CD4-positive, alpha-beta T cell (primary cell): ENCODE measurements around the gene XKR7. TPM values are rescaled to one million over a fixed set of nuclear protein-coding genes. Genes with fewer than 3 reads are reported as not detected.

ENCODE experiments used
- ATAC-seq: fragments of 200-7000 bp; cut with Tn5 transposase; one replicate; pipeline ENCODE4 v1.10.0; 2022; ENCODE audit warnings: mild to moderate bottlenecking; ENCODE audit not compliant: poor library complexity
- CTCF ChIA-PET: fragments of 350-600 bp; sonication (Branson Sonifier 250); formaldehyde crosslinking; loops from one replicate; lab custom pipeline; 2021; ENCODE audit warnings: antibody characterized with exemption, inconsistent platforms; lab: Charles Lee
- POLR2A ChIA-PET: fragments of 350-600 bp; sonication (Branson Sonifier 250); formaldehyde crosslinking; loops from one replicate; lab custom pipeline; 2021; ENCODE audit warnings: antibody characterized with exemption, inconsistent platforms; lab: Charles Lee
- DNase-seq, 14 experiments: peaks; one replicate each; pipeline ENCODE4 v3.0.0-alpha.2; 2013 to 2020; ENCODE audit warnings: mixed read lengths in 2 of 14
- H3K27ac ChIP-seq, 2 donors: one replicate each; pipeline versions ENCODE4 v1.5.1 to v1.7.0; 2013; ENCODE audit warnings: low read length in 2 of 2, low read depth in 1 of 2, mild to moderate bottlenecking in 1 of 2
- H3K27me3 ChIP-seq, 2 experiments: 1 replicate in 1 of 2; 2 replicates in 1 of 2; pipeline versions ENCODE4 v1.6.1 to v1.7.0; 2013; ENCODE audit warnings: low read length in 2 of 2, control low read depth in 1 of 2, mild to moderate bottlenecking in 1 of 2, moderate library complexity in 1 of 2; ENCODE audit not compliant: insufficient read depth in 2 of 2, control insufficient read depth in 1 of 2
- H3K36me3 ChIP-seq: one replicate; pipeline ENCODE4 v1.6.1; 2013; ENCODE audit warnings: low read length, control low read depth; ENCODE audit not compliant: insufficient read depth
- H3K4me1 ChIP-seq: one replicate; pipeline ENCODE4 v1.6.1; 2013; ENCODE audit warnings: low read length, control low read depth; ENCODE audit not compliant: insufficient read depth
- H3K4me3 ChIP-seq: one replicate; pipeline ENCODE4 v1.5.1; 2013; ENCODE audit warnings: mild to moderate bottlenecking, low read length, moderate library complexity
- H3K9me3 ChIP-seq, 2 experiments: 1 replicate in 1 of 2; 2 replicates in 1 of 2; pipeline versions ENCODE4 v1.6.1 to v1.7.0; 2013; ENCODE audit warnings: low read length in 2 of 2, mild to moderate bottlenecking in 2 of 2, control low read depth in 1 of 2, moderate library complexity in 1 of 2; ENCODE audit not compliant: control insufficient read depth in 1 of 2, insufficient read depth in 1 of 2
- H3K27ac Mint-ChIP-seq: one replicate; pipeline ENCODE4 v1.8.0; 2020; ENCODE audit warnings: mixed read lengths
- H3K27me3 Mint-ChIP-seq: one replicate; pipeline ENCODE4 v1.8.0; 2021; ENCODE audit warnings: mixed read lengths
- H3K36me3 Mint-ChIP-seq: one replicate; pipeline ENCODE4 v1.8.0; 2021; ENCODE audit warnings: low read depth, mixed read lengths
- H3K4me1 Mint-ChIP-seq: one replicate; pipeline ENCODE4 v1.8.0; 2021; ENCODE audit warnings: low read depth, mixed read lengths
- H3K4me3 Mint-ChIP-seq: one replicate; pipeline ENCODE4 v1.8.0; 2020; ENCODE audit warnings: mild to moderate bottlenecking, mixed read lengths
- H3K9me3 Mint-ChIP-seq: one replicate; pipeline ENCODE4 v1.8.0; 2020; ENCODE audit warnings: mixed read lengths
- CTCF ChIP-seq: fragments of 200-600 bp; IDR thresholded peaks from one replicate; pipeline ENCODE4 v1.8.0; 2022; ENCODE audit warnings: antibody characterized with exemption, mild to moderate bottlenecking
- intact Hi-C, 2 experiments: fragments of 100-400 bp; cut with DNase I in 1 of 2; cut with micrococcal nuclease in 1 of 2; formaldehyde crosslinking; loops; one replicate each; pipeline versions ENCODE4 v1.15.1 to v1.9.0; 2023 to 2025; cut with DNase I, micrococcal nuclease
- total RNA-seq, 174 experiments: library from RNA in 2 of 174; stranded (reverse) in 2 of 174; gene quantifications; one replicate each; pipeline ENCODE4 v1.2.3 and lab custom pipeline; 2021 to 2026

The XKR7 gene
- total RNA-seq, 2 experiments from 2014 or later, result not detected

- intact Hi-C loops, result loop anchor here in 1 of 2 experiments (10.0 kb wide), 1 partner anchor 1708 kb away; the partner anchor contains the start of genes ACTL10 and C20orf144
- Histone ChIP-seq H3K36me3 (no peaks in the 10 kb centered on the region), H3K9me3 (no peaks in the 10 kb centered on the region), H3K4me1 (peaks cover 4% of the 10 kb centered on the region), H3K27me3 (peaks cover 0 to 6% of the 10 kb centered on the region in 2 experiments), H3K4me3 (no peak overlapping the region), H3K27ac (no peak overlapping the region)
- H3K4me1 Mint-ChIP-seq, result peaks cover 5% of the 10 kb centered on the region
- CTCF ChIA-PET, result interaction anchor here (1.2 kb wide), 1 partner anchor 16 kb away, joined by 3 read pairs; no protein-coding TSS in a partner anchor
- no peak overlapping the region for H3K27ac Mint-ChIP-seq
- peaks cover 58% of the 10 kb centered on the region for H3K27me3 Mint-ChIP-seq
- POLR2A ChIA-PET, result interaction anchor here (1.2 kb wide), 1 partner anchor 23 kb away, joined by 3 read pairs; no protein-coding TSS in a partner anchor
- H3K4me3 Mint-ChIP-seq, result no peak overlapping the region
- H3K36me3 Mint-ChIP-seq, result peaks cover 2% of the 10 kb centered on the region
- no peak for TF ChIP-seq CTCF
- ATAC-seq, result no peak
- H3K9me3 Mint-ChIP-seq, result no peaks in the 10 kb centered on the region
- no peak for DNase-seq
Measured at GRCh38 chr20:31956556-31957526, 11.1 kb upstream of the XKR7 start.

- peaks cover 13 to 23% of the 10 kb centered on the region in 2 experiments for H3K27me3 ChIP-seq
- peaks cover 2% of the 10 kb centered on the region for H3K4me1 ChIP-seq
- H3K9me3 ChIP-seq, result peaks cover 0 to 3% of the 10 kb centered on the region in 2 experiments
- no peak for ATAC-seq
- TF ChIP-seq CTCF, result no peak
- DNase-seq, result no peak
- H3K4me3 Mint-ChIP-seq, result no peak overlapping the region
- ChIA-PET POLR2A (no interaction called here), CTCF (no interaction called here)
- no peaks in the 10 kb centered on the region for H3K36me3 ChIP-seq
- no peak overlapping the region for H3K27ac ChIP-seq
- no peak overlapping the region for H3K27ac Mint-ChIP-seq
- H3K4me3 ChIP-seq, result no peak overlapping the region
- no peaks in the 10 kb centered on the region for H3K36me3 Mint-ChIP-seq
- intact Hi-C loops, result no loop called here
- H3K4me1 Mint-ChIP-seq, result peaks cover 5% of the 10 kb centered on the region
- H3K27me3 Mint-ChIP-seq, result peaks cover 76% of the 10 kb centered on the region
- no peaks in the 10 kb centered on the region for H3K9me3 Mint-ChIP-seq
Measured at GRCh38 chr20:31962761-31963160, 5.2 kb upstream of the XKR7 start.

- CTCF ChIA-PET, result interaction anchor here (0.9 kb wide), 1 partner anchor 12 kb away, joined by 4 read pairs; the partner anchor contains the start of gene PDRG1
- no peak overlapping the region for H3K27ac ChIP-seq
- DNase-seq (no peak), ATAC-seq (no peak)
- Mint-ChIP-seq H3K27me3 (peaks cover 77% of the 10 kb centered on the region), H3K4me1 (peaks cover 10% of the 10 kb centered on the region), H3K36me3 (no peaks in the 10 kb centered on the region), H3K27ac (no peak overlapping the region), H3K9me3 (no peaks in the 10 kb centered on the region), H3K4me3 (no peak overlapping the region)
- H3K9me3 ChIP-seq, result peaks cover 0 to 10% of the 10 kb centered on the region in 2 experiments
- POLR2A ChIA-PET, result no interaction called here
- TF ChIP-seq CTCF, result no peak
- H3K27me3 ChIP-seq, result peaks cover 16 to 27% of the 10 kb centered on the region in 2 experiments
- intact Hi-C loops, result no loop called here
- no peaks in the 10 kb centered on the region for H3K36me3 ChIP-seq
- H3K4me1 ChIP-seq, result peaks cover 10% of the 10 kb centered on the region
- no peak overlapping the region for H3K4me3 ChIP-seq
Measured at GRCh38 chr20:31963889-31964288, 4.1 kb upstream of the XKR7 start.
